Stimulated activated CD4-positive, alpha-beta T cell treated with anti-CD3 and anti-CD28 coated beads, Interleukin-15, amount 100 ng/mL, for 1 hour (primary cell): Measurements from ENCODE around the gene ANKIB1.

Experiments used
- DNase-seq, 2 donors: peaks; one replicate each; pipeline ENCODE4 v3.0.0-alpha.2; 2020; ENCODE audit warnings: low read depth in 1 of 2, low spot score in 1 of 2

ANKIB1 gene

GRCh38 chr7:92260248-92260781, 14.5 kb downstream of the ANKIB1 start:
- no peak for DNase-seq

- DNase-seq: no peak
Measured at GRCh38 chr7:92266415-92267241, 20.9 kb downstream of the ANKIB1 start.

GRCh38 chr7:92268921-92269320, 23.1 kb downstream of the ANKIB1 start:
- no peak for DNase-seq

- no peak for DNase-seq
Measured at GRCh38 chr7:92275327-92275726, 29.6 kb downstream of the ANKIB1 start.

- no peak for DNase-seq
Measured at GRCh38 chr7:92276460-92276864, 30.7 kb downstream of the ANKIB1 start.

- DNase-seq: no peak
Measured at GRCh38 chr7:92279396-92280031, 33.7 kb downstream of the ANKIB1 start.

GRCh38 chr7:92281031-92281430, 35.3 kb downstream of the ANKIB1 start:
- DNase-seq: no peak

GRCh38 chr7:92282221-92282814, 36.5 kb downstream of the ANKIB1 start:
- no peak for DNase-seq

- DNase-seq: no peak
Measured at GRCh38 chr7:92282930-92283329, 37.2 kb downstream of the ANKIB1 start.

- no peak for DNase-seq
Measured at GRCh38 chr7:92289321-92289720, 43.5 kb downstream of the ANKIB1 start.

GRCh38 chr7:92292981-92293380, 47.2 kb downstream of the ANKIB1 start:
- no peak for DNase-seq

- no peak for DNase-seq
Measured at GRCh38 chr7:92293896-92294590, 48.3 kb downstream of the ANKIB1 start.

- DNase-seq: no peak
Measured at GRCh38 chr7:92295391-92295790, 49.6 kb downstream of the ANKIB1 start.

- no peak for DNase-seq
Measured at GRCh38 chr7:92296235-92296634, 50.5 kb downstream of the ANKIB1 start.

- no peak for DNase-seq
Measured at GRCh38 chr7:92296880-92297445, 51.2 kb downstream of the ANKIB1 start.

GRCh38 chr7:92297736-92298135, 52.0 kb downstream of the ANKIB1 start:
- no peak for DNase-seq

GRCh38 chr7:92303761-92304160, 58.0 kb downstream of the ANKIB1 start:
- no peak for DNase-seq

GRCh38 chr7:92304406-92304893, 58.7 kb downstream of the ANKIB1 start:
- no peak for DNase-seq

GRCh38 chr7:92306153-92306552, 60.4 kb downstream of the ANKIB1 start:
- no peak for DNase-seq

GRCh38 chr7:92313055-92313454, 67.3 kb downstream of the ANKIB1 start:
- DNase-seq: no peak

- no peak for DNase-seq
Measured at GRCh38 chr7:92319243-92319642, 73.5 kb downstream of the ANKIB1 start.
